Measurements from ENCODE around the gene SLC17A2. TPM values are rescaled to one million over a fixed set of nuclear protein-coding genes. Genes with fewer than 3 reads are reported as not detected.

The SLC17A2 gene
- total RNA-seq, 1 donor from 2014 or later, result not detected

GRCh38 chr6:25893778-25894177, 36.7 kb downstream of the SLC17A2 start:
- Histone ChIP-seq H3K27me3 (ENCODE audit: control insufficient read depth, insufficient read depth, low read length) (peaks cover 2% of the 10 kb centered on the region), H3K4me3 (ENCODE audit: low read depth, low read length) (no peak overlapping the region), H3K36me3 (ENCODE audit: control insufficient read depth, insufficient read depth, low read length) (no peaks in the 10 kb centered on the region)
- TF ChIP-seq CTCF (IDR thresholded peaks at IDR 0.05; ENCODE audit: insufficient read depth, low read length, severe bottlenecking), result no peak
- FAIRE-seq (no peak), DNase-seq (ENCODE audit: low read depth) (no peak)

GRCh38 chr6:25892877-25893276, 37.6 kb downstream of the SLC17A2 start:
- DNase-seq (ENCODE audit: low read depth) (no peak), FAIRE-seq (no peak)
- TF ChIP-seq CTCF (IDR thresholded peaks at IDR 0.05; ENCODE audit: insufficient read depth, low read length, severe bottlenecking), result no peak
- H3K4me3 ChIP-seq (ENCODE audit: low read depth, low read length), result no peak overlapping the region
- H3K27me3 ChIP-seq (ENCODE audit: control insufficient read depth, insufficient read depth, low read length), result peaks cover 2% of the 10 kb centered on the region
- no peaks in the 10 kb centered on the region for H3K36me3 ChIP-seq (ENCODE audit: control insufficient read depth, insufficient read depth, low read length)

GRCh38 chr6:25889877-25890853, 40.3 kb downstream of the SLC17A2 start:
- DNase-seq (ENCODE audit: low read depth), result peak; percentile 46
- H3K36me3 ChIP-seq (ENCODE audit: control insufficient read depth, insufficient read depth, low read length), result no peaks in the 10 kb centered on the region
- no peak overlapping the region for H3K4me3 ChIP-seq (ENCODE audit: low read depth, low read length)
- peaks cover 2% of the 10 kb centered on the region for H3K27me3 ChIP-seq (ENCODE audit: control insufficient read depth, insufficient read depth, low read length)
- FAIRE-seq, result no peak
- peak; percentile 36 for TF ChIP-seq CTCF (IDR thresholded peaks at IDR 0.05; ENCODE audit: insufficient read depth, low read length, severe bottlenecking)

- H3K27me3 ChIP-seq (ENCODE audit: control insufficient read depth, insufficient read depth, low read length), result peaks cover 2% of the 10 kb centered on the region
- TF ChIP-seq CTCF (IDR thresholded peaks at IDR 0.05; ENCODE audit: insufficient read depth, low read length, severe bottlenecking), result no peak
- H3K36me3 ChIP-seq (ENCODE audit: control insufficient read depth, insufficient read depth, low read length), result no peaks in the 10 kb centered on the region
- FAIRE-seq (no peak), DNase-seq (ENCODE audit: low read depth) (no peak)
- H3K4me3 ChIP-seq (ENCODE audit: low read depth, low read length), result no peak overlapping the region
Observed at GRCh38 chr6:25888626-25889025, 41.9 kb downstream of the SLC17A2 start.

- TF ChIP-seq CTCF (IDR thresholded peaks at IDR 0.05; ENCODE audit: insufficient read depth, low read length, severe bottlenecking), result no peak
- no peak for DNase-seq (ENCODE audit: low read depth)
- Histone ChIP-seq H3K4me3 (ENCODE audit: low read depth, low read length) (no peak overlapping the region), H3K27me3 (ENCODE audit: control insufficient read depth, insufficient read depth, low read length) (no peaks in the 10 kb centered on the region), H3K36me3 (ENCODE audit: control insufficient read depth, insufficient read depth, low read length) (no peaks in the 10 kb centered on the region)
- FAIRE-seq, result no peak
Observed at GRCh38 chr6:25886066-25886465, 44.4 kb downstream of the SLC17A2 start.
